ENCODE measurements around the gene SUCLA2.
"Not testable (repeated sequence)": the region's sequence is repeated elsewhere in the genome, so short reads cannot be mapped to it uniquely, and the experiment has no call there.

Gene SUCLA2

DNA sequence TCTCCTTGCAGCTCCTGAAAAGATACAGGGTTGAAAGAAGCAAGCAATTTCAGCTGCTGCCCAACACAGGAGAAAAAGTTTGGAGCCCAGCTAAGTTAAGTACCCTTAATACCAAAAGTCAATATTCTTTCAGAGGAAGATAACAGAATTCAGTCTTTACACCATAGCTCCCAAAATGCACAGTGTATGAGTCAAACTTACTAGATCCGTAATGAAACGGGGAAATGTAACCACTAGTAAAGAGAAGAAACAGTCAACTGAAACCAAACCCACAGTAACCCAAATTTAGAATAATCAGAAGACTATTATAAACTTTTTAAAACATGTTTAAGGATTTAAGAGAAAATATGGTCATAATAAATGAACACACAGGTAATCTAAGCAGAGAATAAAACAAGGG, 45.2 kb downstream of the SUCLA2 start:
- Histone ChIP-seq H3K9me3 (ENCODE audit: insufficient read depth, low read length, severe bottlenecking) (peaks cover 41% of the 10 kb centered on the region), H4K20me1 (ENCODE audit: insufficient read depth, low read length) (no peaks in the 10 kb centered on the region), H3K79me2 (ENCODE audit: insufficient read depth, low read length) (no peaks in the 10 kb centered on the region), H3K4me3 (ENCODE audit: low read depth in 1 of 2, low read length in 2 of 2) (no peak overlapping the region), H2AFZ (ENCODE audit: low read depth, low read length) (no peak overlapping the region), H3K36me3 (ENCODE audit: insufficient read depth, low read length) (peaks cover 85% of the 10 kb centered on the region), H3K27ac (ENCODE audit: low read length) (no peak overlapping the region), H3K9ac (ENCODE audit: low read depth, low read length) (no peak overlapping the region), H3K27me3 (ENCODE audit: insufficient read depth, low read length, poor library complexity) (no peaks in the 10 kb centered on the region), H3K4me2 (ENCODE audit: insufficient read depth, low read length) (no peak overlapping the region), H3K4me1 (ENCODE audit: insufficient read depth, low read length) (no peaks in the 10 kb centered on the region)
- DNase-seq (no peak), ATAC-seq (ENCODE audit: insufficient read depth, low read depth) (no peak)
- no peak for TF ChIP-seq EZH2 (IDR thresholded peaks at IDR 0.05; ENCODE audit: borderline replicate concordance, low read depth, low read length, severe bottlenecking)
- TF ChIP-seq, protein P1, sequence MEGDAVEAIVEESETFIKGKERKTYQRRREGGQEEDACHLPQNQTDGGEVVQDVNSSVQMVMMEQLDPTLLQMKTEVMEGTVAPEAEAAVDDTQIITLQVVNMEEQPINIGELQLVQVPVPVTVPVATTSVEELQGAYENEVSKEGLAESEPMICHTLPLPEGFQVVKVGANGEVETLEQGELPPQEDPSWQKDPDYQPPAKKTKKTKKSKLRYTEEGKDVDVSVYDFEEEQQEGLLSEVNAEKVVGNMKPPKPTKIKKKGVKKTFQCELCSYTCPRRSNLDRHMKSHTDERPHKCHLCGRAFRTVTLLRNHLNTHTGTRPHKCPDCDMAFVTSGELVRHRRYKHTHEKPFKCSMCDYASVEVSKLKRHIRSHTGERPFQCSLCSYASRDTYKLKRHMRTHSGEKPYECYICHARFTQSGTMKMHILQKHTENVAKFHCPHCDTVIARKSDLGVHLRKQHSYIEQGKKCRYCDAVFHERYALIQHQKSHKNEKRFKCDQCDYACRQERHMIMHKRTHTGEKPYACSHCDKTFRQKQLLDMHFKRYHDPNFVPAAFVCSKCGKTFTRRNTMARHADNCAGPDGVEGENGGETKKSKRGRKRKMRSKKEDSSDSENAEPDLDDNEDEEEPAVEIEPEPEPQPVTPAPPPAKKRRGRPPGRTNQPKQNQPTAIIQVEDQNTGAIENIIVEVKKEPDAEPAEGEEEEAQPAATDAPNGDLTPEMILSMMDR (IDR thresholded peaks at IDR 0.05; ENCODE audit: borderline replicate concordance, extremely low read depth, low read length, poor library complexity, severe bottlenecking): no peak

DNA sequence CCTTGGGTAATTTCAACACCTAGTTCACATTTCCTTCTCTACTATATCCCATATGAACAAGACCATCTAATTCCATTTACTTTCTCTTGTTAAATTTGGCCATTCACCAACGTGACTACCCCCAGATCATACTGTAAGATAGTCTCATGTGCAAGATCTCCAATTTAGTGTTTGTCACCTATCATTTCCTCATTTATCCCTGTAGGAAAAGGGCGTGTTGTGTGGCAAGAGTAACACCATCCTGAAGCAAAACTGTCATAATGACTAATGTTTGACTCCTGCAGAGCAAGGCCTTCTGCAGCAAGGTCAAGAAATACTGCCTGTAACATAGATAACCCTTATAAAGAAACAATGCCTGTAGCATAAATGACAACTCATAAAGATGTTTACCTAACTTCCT, 51.3 kb downstream of the SUCLA2 start:
- H2AFZ ChIP-seq (ENCODE audit: low read depth, low read length): no peak overlapping the region
- no peak for DNase-seq
- H3K4me2 ChIP-seq (ENCODE audit: insufficient read depth, low read length): no peak overlapping the region
- TF ChIP-seq, protein P1 (IDR thresholded peaks at IDR 0.05; ENCODE audit: borderline replicate concordance, extremely low read depth, low read length, poor library complexity, severe bottlenecking): no peak
- no peak for TF ChIP-seq EZH2 (IDR thresholded peaks at IDR 0.05; ENCODE audit: borderline replicate concordance, low read depth, low read length, severe bottlenecking)
- H3K27ac ChIP-seq (ENCODE audit: low read length): no peak overlapping the region
- no peaks in the 10 kb centered on the region for H3K27me3 ChIP-seq (ENCODE audit: insufficient read depth, low read length, poor library complexity)
- no peak overlapping the region for H3K9ac ChIP-seq (ENCODE audit: low read depth, low read length)
- H3K79me2 ChIP-seq (ENCODE audit: insufficient read depth, low read length): no peaks in the 10 kb centered on the region
- no peak for ATAC-seq (ENCODE audit: insufficient read depth, low read depth)
- H3K9me3 ChIP-seq (ENCODE audit: insufficient read depth, low read length, severe bottlenecking): no peaks in the 10 kb centered on the region
- peaks cover 71% of the 10 kb centered on the region for H3K36me3 ChIP-seq (ENCODE audit: insufficient read depth, low read length)
- H3K4me1 ChIP-seq (ENCODE audit: insufficient read depth, low read length): no peaks in the 10 kb centered on the region
- no peaks in the 10 kb centered on the region for H4K20me1 ChIP-seq (ENCODE audit: insufficient read depth, low read length)
- H3K4me3 ChIP-seq (ENCODE audit: low read depth in 1 of 2, low read length in 2 of 2): no peak overlapping the region

DNA sequence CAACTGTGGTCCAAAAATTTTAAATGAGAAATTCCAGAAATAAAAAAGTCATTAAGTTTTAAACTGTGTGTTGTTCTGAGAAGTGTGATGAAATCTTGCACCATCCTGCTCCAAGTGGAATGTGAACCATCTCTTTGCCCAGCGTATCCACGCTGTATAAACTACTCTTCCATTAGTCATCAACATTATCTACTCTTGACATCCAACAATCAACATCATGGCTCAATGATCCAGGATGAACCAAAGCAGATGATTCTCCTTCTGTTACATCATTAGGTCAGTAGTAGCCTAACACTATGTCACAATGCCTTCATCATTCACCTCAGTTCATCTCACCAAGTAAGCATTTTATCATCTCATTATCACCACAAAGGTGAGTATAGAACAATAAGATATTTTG, 55.3 kb downstream of the SUCLA2 start:
- Histone ChIP-seq H3K9ac (ENCODE audit: low read depth, low read length) (no peak overlapping the region), H3K4me2 (ENCODE audit: insufficient read depth, low read length) (no peak overlapping the region), H3K9me3 (ENCODE audit: insufficient read depth, low read length, severe bottlenecking) (no peaks in the 10 kb centered on the region), H2AFZ (ENCODE audit: low read depth, low read length) (no peak overlapping the region), H4K20me1 (ENCODE audit: insufficient read depth, low read length) (no peaks in the 10 kb centered on the region), H3K4me1 (ENCODE audit: insufficient read depth, low read length) (no peaks in the 10 kb centered on the region), H3K27ac (ENCODE audit: low read length) (no peak overlapping the region), H3K27me3 (ENCODE audit: insufficient read depth, low read length, poor library complexity) (no peaks in the 10 kb centered on the region), H3K4me3 (ENCODE audit: low read depth in 1 of 2, low read length in 2 of 2) (no peak overlapping the region), H3K79me2 (ENCODE audit: insufficient read depth, low read length) (no peaks in the 10 kb centered on the region), H3K36me3 (ENCODE audit: insufficient read depth, low read length) (peaks cover 67% of the 10 kb centered on the region)
- ATAC-seq (ENCODE audit: insufficient read depth, low read depth) (no peak), DNase-seq (no peak)
- TF ChIP-seq EZH2 (IDR thresholded peaks at IDR 0.05; ENCODE audit: borderline replicate concordance, low read depth, low read length, severe bottlenecking): no peak
- TF ChIP-seq, protein P1 (IDR thresholded peaks at IDR 0.05; ENCODE audit: borderline replicate concordance, extremely low read depth, low read length, poor library complexity, severe bottlenecking): no peak

DNA sequence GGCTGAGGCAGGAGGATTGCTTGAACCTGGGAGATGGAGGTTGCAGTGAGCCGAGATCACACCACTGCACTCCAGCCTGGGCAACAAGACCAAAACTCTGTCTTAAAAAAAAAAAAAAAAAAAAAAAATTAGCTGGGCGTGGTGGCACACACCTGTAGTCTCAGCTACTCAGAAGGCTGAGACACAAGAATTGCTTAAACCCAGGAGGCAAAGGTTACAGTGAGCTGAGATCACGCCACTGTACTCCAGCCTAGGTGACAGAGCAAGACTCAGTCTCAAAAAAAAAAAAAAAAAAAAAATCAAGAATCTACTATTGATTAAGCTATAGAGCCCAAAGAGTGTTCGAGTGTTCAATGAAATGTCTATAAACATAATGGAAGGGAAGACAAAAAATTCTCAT, 55.9 kb downstream of the SUCLA2 start:
- not testable (repeated sequence) for H3K27me3 ChIP-seq (ENCODE audit: insufficient read depth, low read length, poor library complexity); H4K20me1 ChIP-seq (ENCODE audit: insufficient read depth, low read length); H3K4me3 ChIP-seq (ENCODE audit: low read depth in 1 of 2, low read length in 2 of 2); ATAC-seq (ENCODE audit: insufficient read depth, low read depth); H3K27ac ChIP-seq (ENCODE audit: low read length); H3K9ac ChIP-seq (ENCODE audit: low read depth, low read length); H3K79me2 ChIP-seq (ENCODE audit: insufficient read depth, low read length); H3K4me2 ChIP-seq (ENCODE audit: insufficient read depth, low read length); H3K9me3 ChIP-seq (ENCODE audit: insufficient read depth, low read length, severe bottlenecking); H2AFZ ChIP-seq (ENCODE audit: low read depth, low read length); DNase-seq; H3K4me1 ChIP-seq (ENCODE audit: insufficient read depth, low read length)
- peaks cover 67% of the 10 kb centered on the region for H3K36me3 ChIP-seq (ENCODE audit: insufficient read depth, low read length)
